Brain microvascular endothelial cell (primary cell): ENCODE measurements around the gene POLR3K.

Source experiments
- DNase-seq: peaks from one replicate; pipeline ENCODE4 v3.0.0-alpha.2; 2020
- H3K27ac ChIP-seq: fragments of 250-450 bp; sonication (Bioruptor Pico); 2 replicates; pipeline ENCODE4 v1.5.1; 2020; ENCODE audit warnings: mild to moderate bottlenecking, moderate library complexity
- H3K27me3 ChIP-seq: fragments of 250-450 bp; sonication (Bioruptor Pico); replicated peaks from 2 replicates; pipeline ENCODE4 v1.5.1; 2020; ENCODE audit warnings: mild to moderate bottlenecking
- H3K36me3 ChIP-seq: fragments of 250-450 bp; sonication (Bioruptor Pico); replicated peaks from 2 replicates; pipeline ENCODE4 v1.5.1; 2020; ENCODE audit warnings: mild to moderate bottlenecking
- H3K4me3 ChIP-seq: 2 replicates; pipeline ENCODE4 v1.5.1; 2011; ENCODE audit warnings: low read depth, mild to moderate bottlenecking, control low read depth, low read length, moderate library complexity
- CTCF ChIP-seq: IDR thresholded peaks from 2 replicates; pipeline ENCODE4 v1.5.1; 2011; ENCODE audit warnings: low read depth, mild to moderate bottlenecking, moderate library complexity, low read length, control low read depth, inconsistent platforms; ENCODE audit errors: missing control alignments
- in situ Hi-C: cut with HindIII; loops from 2 replicates; pipeline ENCODE4 v1.10.0; 2017; ENCODE audit warnings: low sequenced_read_pairs, low pct_ligation_motif_present

The POLR3K gene

GRCh38 chr16:63466-63865 is 10.1 kb upstream of the POLR3K start:
- in situ Hi-C loops, result no loop called here
- peaks cover 57% of the 10 kb centered on the region for H3K36me3 ChIP-seq
- H3K27ac ChIP-seq, result no peak overlapping the region
- no peak for TF ChIP-seq CTCF
- H3K4me3 ChIP-seq, result no peak overlapping the region
- DNase-seq, result no peak
- no peaks in the 10 kb centered on the region for H3K27me3 ChIP-seq

- no peak overlapping the region for H3K4me3 ChIP-seq
- in situ Hi-C loops, result no loop called here
- TF ChIP-seq CTCF, result no peak
- no peaks in the 10 kb centered on the region for H3K27me3 ChIP-seq
- no peak overlapping the region for H3K27ac ChIP-seq
- no peak for DNase-seq
- H3K36me3 ChIP-seq, result peaks cover 62% of the 10 kb centered on the region
These were observed 9.6 kb upstream of the POLR3K start for GRCh38 chr16:62968-63391.

- no peak for TF ChIP-seq CTCF
- in situ Hi-C loops, result no loop called here
- H3K4me3 ChIP-seq, result no peak overlapping the region
- no peak for DNase-seq
- H3K27me3 ChIP-seq, result no peaks in the 10 kb centered on the region
- H3K36me3 ChIP-seq, result peaks cover 66% of the 10 kb centered on the region
- H3K27ac ChIP-seq, result no peak overlapping the region
These were observed 9.0 kb upstream of the POLR3K start for GRCh38 chr16:62283-62967.

GRCh38 chr16:61879-62281 is 8.5 kb upstream of the POLR3K start:
- no peak for TF ChIP-seq CTCF
- no peak overlapping the region for H3K27ac ChIP-seq
- H3K27me3 ChIP-seq, result no peaks in the 10 kb centered on the region
- H3K36me3 ChIP-seq, result peaks cover 71% of the 10 kb centered on the region
- in situ Hi-C loops, result no loop called here
- DNase-seq, result no peak
- no peak overlapping the region for H3K4me3 ChIP-seq

GRCh38 chr16:60929-61878 is 7.8 kb upstream of the POLR3K start:
- Histone ChIP-seq H3K27ac (no peak overlapping the region), H3K27me3 (no peaks in the 10 kb centered on the region), H3K4me3 (no peak overlapping the region), H3K36me3 (peaks cover 77% of the 10 kb centered on the region)
- no peak for DNase-seq
- no peak for TF ChIP-seq CTCF
- in situ Hi-C loops, result no loop called here
